NAMALWA (cell line): ENCODE results near the gene PDLIM5.

ENCODE experiments used
- DNase-seq: peaks from one replicate; pipeline ENCODE4 v3.0.0-alpha.2; 2015; ENCODE audit warnings: low spot score

Gene PDLIM5

DNA sequence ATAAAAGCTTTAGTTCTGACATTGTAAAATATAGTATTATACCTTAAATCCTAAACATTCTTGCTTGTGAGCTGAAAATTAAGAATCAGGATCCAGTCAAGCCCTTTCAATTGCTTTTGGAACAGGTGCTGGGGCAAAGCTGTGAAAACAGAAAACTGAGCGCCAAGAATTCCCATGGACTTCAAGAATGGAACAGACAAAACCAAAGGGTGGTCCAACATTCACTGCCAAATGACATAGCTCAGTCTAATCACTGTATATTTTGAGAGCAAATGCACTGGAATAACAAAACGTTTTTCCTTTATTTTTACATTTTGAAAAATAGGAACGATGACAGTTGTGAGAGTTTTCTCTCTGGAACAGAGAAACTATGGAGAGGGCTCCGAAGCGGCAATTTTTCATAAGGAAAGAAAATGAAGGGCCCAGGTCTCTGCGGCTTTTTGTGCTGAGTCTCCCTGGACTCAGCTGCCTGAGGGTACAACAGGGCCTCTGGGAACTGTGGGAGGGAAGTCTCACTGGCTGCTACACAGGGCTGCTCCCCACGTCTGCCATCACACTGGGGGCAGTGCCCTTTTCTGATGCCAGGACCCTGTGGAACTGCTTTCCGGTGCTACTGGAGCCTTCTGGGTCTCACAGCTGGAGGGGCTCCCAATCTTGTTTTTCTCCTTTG, 250.0 kb downstream of the PDLIM5 start:
- no peak for DNase-seq

DNA sequence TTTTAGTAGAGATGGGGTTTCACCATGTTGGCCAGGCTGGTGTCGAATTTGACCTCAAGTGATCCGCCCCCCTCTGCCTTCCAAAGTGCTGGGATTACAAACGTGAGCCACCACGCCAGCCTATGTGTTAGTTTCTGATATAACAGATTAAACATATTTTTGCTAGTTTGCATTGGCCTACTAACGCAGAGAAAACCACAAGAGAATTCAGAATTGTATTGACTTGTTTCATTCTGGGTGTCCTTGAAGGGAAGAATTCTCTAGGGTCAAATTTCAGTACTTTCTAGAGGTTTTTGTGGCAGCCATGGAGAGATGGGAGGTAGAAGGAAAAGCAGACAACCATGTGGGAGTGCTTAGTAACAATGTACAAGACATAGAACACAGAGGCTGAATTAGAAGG, 259.9 kb downstream of the PDLIM5 start:
- no peak for DNase-seq

DNA sequence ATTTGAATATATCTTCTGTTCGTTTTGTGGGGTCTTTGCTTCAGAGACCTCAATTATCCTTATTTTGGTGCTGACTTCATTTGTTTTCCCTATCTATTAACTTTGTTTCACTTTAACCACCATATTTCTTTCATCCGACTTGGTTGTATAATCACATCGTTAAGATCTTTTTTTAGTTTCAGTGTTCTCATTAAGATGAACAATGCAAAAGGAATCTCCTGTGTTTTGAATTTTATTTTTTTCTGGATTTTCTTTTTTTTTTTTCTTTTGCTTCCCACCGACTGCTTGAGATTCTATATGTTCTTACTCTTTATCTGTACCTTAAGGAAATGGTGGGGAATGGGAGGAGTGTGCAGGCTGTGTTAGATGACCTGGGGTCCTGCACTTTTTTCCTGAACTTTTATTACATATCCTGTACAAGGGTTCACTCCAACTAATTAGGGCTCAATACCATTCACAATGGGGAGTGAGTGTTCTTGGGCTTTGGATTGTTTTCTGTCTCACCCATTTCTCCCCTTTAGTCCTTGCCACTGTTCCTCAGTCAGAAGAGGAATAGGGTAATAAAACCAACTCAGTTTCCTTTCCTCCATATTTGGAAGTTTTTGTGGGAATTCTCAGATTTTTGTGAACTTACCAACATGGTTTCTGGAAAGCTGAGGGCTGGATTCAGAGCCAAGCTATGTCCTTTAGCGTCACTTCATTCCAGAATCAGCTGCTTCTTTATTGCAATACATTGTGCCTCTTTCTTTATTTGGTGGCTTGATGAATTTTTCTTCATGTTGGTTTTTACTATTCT, 262.8 kb downstream of the PDLIM5 start:
- DNase-seq: no peak

DNA sequence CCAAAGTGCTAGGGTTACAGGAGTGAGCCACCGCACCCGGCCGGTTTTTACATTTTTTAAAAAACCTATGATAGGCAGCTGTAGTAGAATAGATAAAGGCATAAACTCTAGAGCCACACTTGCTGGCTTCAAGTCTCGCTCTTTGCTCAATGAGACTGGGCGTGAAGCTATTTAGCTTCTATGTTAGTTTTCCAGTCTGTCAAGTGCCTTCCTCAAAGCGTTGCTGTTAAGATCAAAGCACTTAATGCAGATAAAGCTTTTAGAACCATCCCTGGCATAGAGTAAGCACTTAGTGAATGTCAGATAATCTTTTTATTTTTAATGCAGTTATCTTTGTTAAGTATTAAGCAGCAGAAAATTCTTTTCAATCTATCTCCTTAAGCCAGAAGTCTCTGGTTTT, 264.0 kb downstream of the PDLIM5 start:
- no peak for DNase-seq
